DMS153 treated with DMSO at 0.1 percent for 48 hours (cell line): ENCODE measurements around the gene WDR5.

ENCODE experiments used
- DNase-seq: peaks from one replicate; lab custom pipeline; 2025; ENCODE audit not compliant: unreplicated experiment; lab: John Stamatoyannopoulos, UW

Gene WDR5

GRCh38 chr9:134172198-134173126 lies 36.6 kb downstream of the WDR5 start:
- no peak for DNase-seq

- no peak for DNase-seq
Measured at GRCh38 chr9:134173127-134174072, 37.5 kb downstream of the WDR5 start.

- no peak for DNase-seq
Measured at GRCh38 chr9:134174073-134174449, 38.2 kb downstream of the WDR5 start.

- DNase-seq = no peak
Measured at GRCh38 chr9:134174526-134175290, 38.8 kb downstream of the WDR5 start.

GRCh38 chr9:134175291-134175807 lies 39.5 kb downstream of the WDR5 start:
- DNase-seq = no peak

DNA sequence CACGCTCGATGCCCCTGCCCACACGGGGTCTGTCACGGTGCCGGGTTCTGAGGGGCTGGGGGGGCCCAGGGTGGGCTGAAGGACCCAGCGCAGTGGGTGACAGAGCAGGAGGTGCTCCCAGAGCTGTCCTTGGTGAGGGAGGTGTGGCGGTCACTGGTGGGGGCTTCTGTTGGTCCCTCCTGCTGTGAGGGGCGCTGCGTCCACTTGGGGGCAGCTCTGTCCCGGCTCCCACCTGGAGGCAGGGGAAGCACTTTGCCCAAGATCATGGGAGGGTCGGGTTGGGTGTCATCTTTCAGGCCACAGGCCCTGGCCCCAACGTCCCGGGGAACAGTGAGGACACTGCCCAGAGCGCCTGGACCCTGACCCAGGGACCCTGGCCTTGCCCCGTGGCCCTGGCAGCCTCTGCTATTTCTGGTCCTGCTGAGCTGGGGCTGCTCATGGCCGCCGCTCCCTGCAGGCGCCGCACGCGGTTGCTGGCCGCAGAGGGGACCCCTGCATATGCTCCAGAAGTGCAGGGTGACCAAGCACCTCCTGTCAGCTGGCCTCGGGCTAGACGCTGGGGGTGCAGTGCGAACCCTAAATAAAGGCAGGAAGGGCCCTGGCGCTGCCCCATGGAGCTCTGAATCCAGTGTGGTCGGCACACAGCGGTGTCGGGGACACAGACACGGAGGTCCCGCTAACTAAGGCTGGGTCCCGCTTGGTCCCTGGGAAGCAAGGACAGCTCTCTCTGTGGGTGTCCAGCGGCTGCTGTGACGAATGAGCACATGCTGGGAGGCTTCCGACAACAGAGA lies 40.1 kb downstream of the WDR5 start:
- DNase-seq = no peak

- no peak for DNase-seq
Measured at GRCh38 chr9:134176599-134176968, 40.7 kb downstream of the WDR5 start.

- DNase-seq = no peak
Measured at GRCh38 chr9:134177186-134177585, 41.3 kb downstream of the WDR5 start.

DNA sequence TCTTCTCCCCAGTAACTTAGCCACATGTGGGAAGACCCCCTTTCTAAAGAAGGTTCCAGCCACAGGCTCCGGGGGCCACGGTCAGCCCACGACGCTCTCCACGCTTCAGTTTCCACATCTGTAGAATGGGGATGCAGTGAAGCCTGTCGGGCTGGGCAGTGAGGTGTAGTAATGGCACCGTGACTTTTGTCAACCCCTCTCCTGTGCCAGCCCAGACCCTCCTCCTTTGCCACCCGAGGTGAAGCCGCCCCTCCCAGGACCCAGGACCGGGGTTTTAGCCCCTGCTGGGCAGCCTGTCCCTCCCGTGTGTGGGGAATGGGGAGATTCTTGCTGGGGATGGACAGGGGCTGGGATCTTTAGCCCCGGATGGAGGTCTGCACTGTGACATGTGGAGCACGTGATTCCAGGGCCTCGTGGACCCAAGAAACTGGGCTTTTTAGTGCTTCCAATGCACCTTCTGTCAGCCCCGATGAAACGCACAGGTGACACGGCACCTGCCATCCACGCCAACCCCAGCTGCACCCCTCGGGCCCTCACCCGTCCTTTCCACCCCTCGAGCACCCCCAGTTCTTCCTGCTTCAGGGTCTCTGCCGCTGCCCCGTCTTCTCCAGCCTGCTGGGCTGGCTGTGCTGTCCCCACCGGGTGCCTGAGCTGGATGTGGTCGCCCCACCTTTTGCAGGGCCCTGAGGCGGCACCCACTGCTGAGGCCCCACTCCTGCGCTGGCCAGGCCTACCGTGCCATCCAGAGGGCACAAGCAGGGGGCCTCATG lies 41.9 kb downstream of the WDR5 start:
- DNase-seq = no peak

GRCh38 chr9:134178394-134178767 lies 42.5 kb downstream of the WDR5 start:
- DNase-seq = no peak

DNA sequence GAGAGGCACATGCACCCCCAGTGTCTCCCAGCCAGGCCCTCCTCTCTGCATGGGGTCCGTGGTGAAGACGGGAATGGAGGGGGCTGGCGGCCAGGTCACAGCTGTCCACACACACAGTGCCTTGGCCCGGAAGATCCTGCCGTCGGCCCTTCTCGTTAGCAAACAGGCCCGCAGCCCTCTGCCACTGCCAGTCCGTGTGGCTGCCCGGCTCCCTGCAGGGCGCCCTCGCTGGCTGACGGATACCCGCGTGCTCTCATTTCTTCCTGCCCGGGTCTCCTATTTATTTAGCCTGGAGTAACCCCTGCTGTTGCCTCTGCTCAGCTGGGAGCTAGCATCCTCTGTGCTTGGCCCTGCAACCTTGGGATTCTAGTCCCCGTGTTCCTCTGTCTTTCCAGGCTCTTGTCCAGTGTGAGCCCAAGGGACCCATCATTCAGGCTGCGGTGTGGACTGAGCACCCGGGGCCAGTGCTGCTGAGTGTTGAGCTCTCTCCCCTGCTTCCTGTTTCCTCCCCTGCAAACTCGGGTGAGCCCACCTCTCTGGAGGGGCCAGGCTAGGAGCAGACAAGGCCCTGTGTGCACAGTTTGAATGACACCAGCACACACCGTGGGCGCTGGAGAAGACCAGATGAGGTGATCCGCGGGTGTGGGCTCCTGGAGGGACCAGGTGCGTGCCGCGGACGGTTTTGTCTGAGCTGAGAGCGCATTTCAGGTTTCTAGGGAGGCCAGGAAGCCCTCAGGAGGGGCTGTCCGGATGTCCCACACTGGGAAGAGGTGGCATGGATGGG lies 43.1 kb downstream of the WDR5 start:
- no peak for DNase-seq

DNA sequence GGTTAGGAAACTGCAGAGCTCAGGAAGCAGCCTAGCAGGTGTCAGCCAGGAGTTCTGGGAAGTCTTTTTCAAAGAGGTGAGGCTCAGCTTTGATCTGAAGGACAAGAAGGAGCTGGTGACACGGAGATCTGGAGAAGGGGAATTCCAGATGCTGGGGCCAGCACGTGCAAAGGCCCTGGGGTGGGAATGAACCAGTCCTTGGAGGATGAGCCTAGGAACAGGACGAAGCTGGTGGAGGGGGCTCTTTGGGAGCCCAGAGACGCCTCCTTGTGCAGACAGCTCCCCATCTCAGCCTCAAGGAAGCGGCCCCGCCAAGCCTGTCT lies 43.7 kb downstream of the WDR5 start:
- no peak for DNase-seq

- no peak for DNase-seq
Measured at GRCh38 chr9:134179918-134180785, 44.3 kb downstream of the WDR5 start.

DNA sequence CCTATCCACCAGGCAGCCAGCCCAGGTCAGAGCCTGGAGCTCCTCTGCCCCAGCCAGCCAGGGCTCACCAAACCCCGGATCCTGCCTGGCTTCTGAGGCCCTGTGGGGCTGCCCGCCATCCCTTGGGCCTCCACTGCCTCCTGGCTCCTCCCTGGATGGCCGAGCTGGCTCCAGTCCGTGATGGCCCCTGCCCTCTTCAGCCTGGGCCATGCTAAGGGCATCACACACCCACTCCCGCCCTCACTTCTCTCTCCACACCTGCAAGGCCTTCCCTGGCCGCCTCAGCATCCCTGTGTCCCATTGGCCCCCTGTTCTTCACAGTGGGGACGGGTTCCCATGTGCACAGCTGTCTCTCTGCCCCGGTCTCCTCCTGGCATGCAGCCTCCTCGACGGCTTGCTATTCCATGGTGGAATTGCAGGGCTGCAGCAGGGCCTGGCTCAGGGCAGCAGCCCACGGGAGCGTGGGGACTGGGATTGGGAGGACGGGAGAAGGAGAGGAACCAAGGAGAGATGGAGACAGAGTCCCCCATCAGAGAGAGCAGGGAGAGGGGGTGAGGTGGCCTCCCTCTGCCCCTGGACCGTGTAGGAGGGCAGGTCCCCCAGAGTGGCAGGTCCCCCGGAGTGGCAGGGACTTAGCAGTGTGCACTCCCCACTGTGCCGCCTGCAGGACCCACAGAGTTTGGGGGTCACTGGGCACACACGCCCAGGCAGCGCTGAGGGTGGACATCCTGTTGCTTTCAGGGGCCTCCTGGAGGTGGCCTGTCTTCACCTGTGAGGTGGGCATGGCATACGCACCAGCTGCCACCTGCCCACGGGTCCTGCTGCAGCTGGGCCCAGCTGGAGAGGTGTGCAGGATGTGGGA lies 45.1 kb downstream of the WDR5 start:
- DNase-seq = no peak

- DNase-seq = no peak
Measured at GRCh38 chr9:134181648-134182034, 45.8 kb downstream of the WDR5 start.

- DNase-seq = no peak
Measured at GRCh38 chr9:134182554-134183085, 46.7 kb downstream of the WDR5 start.

GRCh38 chr9:134185536-134186011 lies 49.7 kb downstream of the WDR5 start:
- DNase-seq = no peak
